ENCODE data around the gene HMHB1.

Gene HMHB1

DNA sequence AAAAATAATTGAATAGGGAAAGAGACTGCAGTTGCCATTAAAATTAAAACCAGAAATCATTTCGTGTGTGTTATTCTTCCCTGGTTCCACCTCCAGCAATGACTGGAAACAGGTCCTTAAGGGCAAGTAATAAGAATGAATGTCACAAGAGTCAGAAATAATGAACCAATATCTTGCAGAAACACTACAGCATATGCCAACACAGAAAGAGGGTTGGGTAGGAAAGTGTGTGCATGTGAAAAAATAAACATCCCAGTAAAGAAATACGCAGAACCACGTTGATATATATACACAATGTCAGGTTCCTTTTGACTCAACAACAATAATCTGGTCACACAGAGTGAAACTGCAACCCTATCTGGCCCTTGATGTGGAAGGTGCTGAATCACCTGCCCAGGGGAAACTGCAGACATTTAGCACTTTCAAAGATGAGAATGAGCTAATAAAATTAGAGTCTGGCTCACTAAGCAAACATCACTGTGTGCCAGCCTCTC, 15.0 kb downstream of the HMHB1 start:
- Mint-ChIP-seq H3K36me3 (no peaks in the 10 kb centered on the region), H3K27ac (no peak overlapping the region), H3K27me3 (no peaks in the 10 kb centered on the region), H3K4me1 (peaks cover 5% of the 10 kb centered on the region), H3K9me3 (no peaks in the 10 kb centered on the region), H3K4me3 (no peak overlapping the region)
- ATAC-seq: peak; percentile 44

DNA sequence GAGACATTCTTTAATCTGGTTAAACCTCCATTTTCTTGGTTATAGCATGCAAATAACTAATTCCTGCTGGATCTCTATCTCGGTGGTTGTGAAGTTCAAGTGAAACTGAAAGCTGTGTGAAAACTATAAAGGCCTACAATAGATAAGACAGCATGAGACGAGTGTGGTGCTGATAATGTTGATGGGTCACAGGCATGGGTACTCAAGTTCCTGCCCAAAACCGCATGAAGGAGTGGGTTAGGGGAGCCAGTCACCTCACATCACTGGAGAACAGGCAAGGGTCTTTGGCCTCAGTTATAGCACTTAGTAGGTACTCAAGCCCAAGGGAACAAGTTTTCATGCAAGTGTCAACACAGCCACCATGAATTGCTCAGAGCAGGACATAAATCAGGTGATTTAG, 16.7 kb downstream of the HMHB1 start:
- H3K4me3 Mint-ChIP-seq: no peak overlapping the region
- H3K4me1 Mint-ChIP-seq: peaks cover 5% of the 10 kb centered on the region
- no peaks in the 10 kb centered on the region for H3K27me3 Mint-ChIP-seq
- H3K36me3 Mint-ChIP-seq: no peaks in the 10 kb centered on the region
- no peak for ATAC-seq
- no peak overlapping the region for H3K27ac Mint-ChIP-seq
- H3K9me3 Mint-ChIP-seq: no peaks in the 10 kb centered on the region

DNA sequence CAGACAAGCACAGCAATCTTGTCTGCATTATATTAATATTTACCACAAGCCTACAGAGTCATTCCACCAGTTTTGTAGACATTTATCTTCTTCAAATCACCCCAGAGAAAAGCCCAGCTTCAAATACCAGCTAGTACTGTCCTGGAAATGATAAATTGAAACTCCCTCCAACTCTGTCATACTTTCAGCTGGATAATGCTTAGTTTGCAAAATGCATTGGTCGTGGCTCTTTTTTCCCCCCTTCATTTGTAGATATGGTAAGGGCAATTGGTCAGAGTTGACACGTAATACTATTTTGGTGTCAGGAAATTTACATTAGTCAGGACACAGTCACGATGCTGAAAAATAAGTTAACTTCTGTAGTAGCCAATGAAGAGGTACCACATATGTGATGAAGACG, 21.2 kb downstream of the HMHB1 start:
- H3K27ac Mint-ChIP-seq: no peak overlapping the region
- H3K27me3 Mint-ChIP-seq: no peaks in the 10 kb centered on the region
- ATAC-seq: no peak
- H3K9me3 Mint-ChIP-seq: no peaks in the 10 kb centered on the region
- no peaks in the 10 kb centered on the region for H3K36me3 Mint-ChIP-seq
- no peak overlapping the region for H3K4me3 Mint-ChIP-seq
- H3K4me1 Mint-ChIP-seq: peaks cover 5% of the 10 kb centered on the region

DNA sequence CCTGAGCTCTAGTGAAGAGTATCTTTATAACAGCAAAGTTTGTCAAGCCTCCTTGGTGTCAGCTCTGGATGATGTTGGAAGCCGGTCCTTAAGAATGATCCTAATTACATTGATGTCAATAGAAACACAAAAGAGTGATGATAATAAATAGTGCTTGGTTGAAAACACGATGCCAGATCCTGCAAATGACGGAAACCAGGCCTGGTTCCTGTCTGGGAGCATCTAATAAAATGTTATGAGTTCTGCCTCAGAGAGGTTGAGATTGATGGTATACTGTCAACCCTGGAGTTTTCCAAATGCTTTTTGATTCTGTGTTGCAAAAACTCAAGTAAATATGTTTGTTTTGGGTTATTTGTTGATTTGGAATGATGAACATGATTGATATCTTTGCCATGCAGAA, 23.3 kb downstream of the HMHB1 start:
- Mint-ChIP-seq H3K9me3 (no peaks in the 10 kb centered on the region), H3K27ac (no peak overlapping the region), H3K4me1 (no peaks in the 10 kb centered on the region), H3K36me3 (no peaks in the 10 kb centered on the region), H3K27me3 (no peaks in the 10 kb centered on the region), H3K4me3 (no peak overlapping the region)
- ATAC-seq: no peak

DNA sequence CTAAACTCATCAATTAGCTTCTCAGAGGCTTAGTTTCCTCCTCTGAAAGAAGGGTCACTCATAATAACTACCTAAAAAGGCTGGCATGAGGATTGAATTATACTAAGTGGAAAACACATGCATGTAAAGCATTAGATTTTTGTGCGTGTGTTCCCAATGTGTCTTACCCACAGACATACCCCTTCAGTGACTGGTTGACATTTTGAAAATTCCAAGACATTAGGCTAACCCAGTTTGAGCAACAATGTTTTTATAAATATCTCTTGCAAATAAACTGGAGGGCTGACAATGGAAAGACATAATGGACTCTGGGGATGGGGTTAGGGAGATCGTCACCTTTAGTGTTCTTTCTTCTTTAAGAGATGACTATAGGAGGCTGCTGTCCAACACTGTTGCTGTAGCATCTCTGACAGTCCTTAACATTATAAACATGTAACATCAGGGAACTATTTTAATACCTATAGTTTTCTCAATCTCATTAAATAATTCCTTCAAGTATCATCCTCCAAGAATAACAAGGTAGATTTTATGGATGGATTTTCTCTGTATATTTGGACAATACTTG, 24.3 kb downstream of the HMHB1 start:
- Mint-ChIP-seq H3K27ac (no peak overlapping the region), H3K9me3 (no peaks in the 10 kb centered on the region), H3K36me3 (no peaks in the 10 kb centered on the region), H3K4me3 (no peak overlapping the region), H3K4me1 (no peaks in the 10 kb centered on the region), H3K27me3 (no peaks in the 10 kb centered on the region)
- ATAC-seq: no peak

DNA sequence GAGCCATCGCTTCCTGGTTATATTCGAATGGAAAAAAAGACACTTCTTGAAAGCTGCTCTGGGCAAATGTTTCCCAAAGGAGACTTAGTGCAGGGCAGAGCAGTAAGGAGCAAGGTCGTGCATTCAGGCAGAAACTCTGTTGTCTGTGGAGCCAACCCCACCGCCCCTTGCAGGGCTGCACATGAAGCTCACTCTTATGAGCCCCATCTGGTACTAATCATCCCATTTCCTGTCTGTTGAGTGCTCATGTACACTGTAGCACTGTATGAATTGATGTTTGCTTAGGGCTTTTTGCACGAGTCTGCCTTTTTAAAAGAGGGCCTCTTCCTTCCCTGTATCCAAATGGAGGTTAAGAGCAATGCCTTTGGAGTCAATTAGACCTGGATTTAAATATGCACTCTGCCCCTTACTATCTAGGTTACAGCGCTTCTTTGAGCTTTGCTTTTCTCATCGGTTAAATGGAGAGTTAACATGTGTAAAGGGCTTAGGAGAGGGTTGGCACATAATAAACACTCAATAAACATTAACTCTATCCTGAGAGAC, 25.4 kb downstream of the HMHB1 start:
- H3K4me1 Mint-ChIP-seq: no peaks in the 10 kb centered on the region
- H3K9me3 Mint-ChIP-seq: no peaks in the 10 kb centered on the region
- no peak overlapping the region for H3K4me3 Mint-ChIP-seq
- H3K36me3 Mint-ChIP-seq: no peaks in the 10 kb centered on the region
- no peak overlapping the region for H3K27ac Mint-ChIP-seq
- H3K27me3 Mint-ChIP-seq: no peaks in the 10 kb centered on the region
- no peak for ATAC-seq

DNA sequence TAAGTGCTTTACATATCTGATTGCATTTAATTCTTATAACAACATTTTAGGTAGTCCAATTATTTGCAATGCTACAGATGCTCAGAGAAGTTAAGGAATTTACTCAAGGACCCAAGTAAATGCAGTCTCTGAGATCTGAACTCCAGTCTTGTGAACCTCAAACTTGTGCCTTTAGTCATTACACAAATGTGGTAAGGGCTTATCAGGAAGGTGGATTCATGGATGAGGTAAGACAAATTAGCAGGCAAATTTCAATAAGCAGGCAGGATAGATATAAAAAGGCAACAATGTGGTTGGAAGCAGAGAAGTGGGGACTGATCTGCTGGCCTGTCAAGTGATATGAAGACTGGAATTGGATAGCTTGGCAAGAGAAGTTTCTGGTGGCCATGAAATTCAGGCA, 29.5 kb downstream of the HMHB1 start:
- no peaks in the 10 kb centered on the region for H3K36me3 Mint-ChIP-seq
- no peaks in the 10 kb centered on the region for H3K4me1 Mint-ChIP-seq
- H3K27ac Mint-ChIP-seq: no peak overlapping the region
- ATAC-seq: no peak
- H3K4me3 Mint-ChIP-seq: no peak overlapping the region
- no peaks in the 10 kb centered on the region for H3K9me3 Mint-ChIP-seq
- H3K27me3 Mint-ChIP-seq: peaks cover 8% of the 10 kb centered on the region

DNA sequence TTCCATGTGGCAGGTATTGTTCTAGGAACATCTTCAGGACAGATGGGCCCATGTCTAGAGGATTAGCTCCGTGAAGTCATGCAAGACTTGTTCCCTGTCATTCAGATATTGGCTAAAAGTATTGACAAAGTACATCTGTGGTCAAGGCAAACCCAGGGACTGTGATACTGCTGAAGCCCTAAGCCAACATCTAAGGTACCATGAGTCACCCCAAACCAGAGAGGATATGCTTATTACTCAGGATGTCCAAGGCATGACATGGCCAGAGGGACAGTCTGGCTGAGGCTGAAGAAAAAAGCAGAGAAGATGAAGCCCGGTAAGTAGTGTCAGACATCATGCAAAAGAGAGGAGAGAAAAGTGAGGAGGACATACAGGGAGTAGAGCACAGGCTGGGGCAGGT, 31.0 kb downstream of the HMHB1 start:
- H3K9me3 Mint-ChIP-seq: no peaks in the 10 kb centered on the region
- no peak for ATAC-seq
- no peak overlapping the region for H3K27ac Mint-ChIP-seq
- H3K4me3 Mint-ChIP-seq: no peak overlapping the region
- H3K27me3 Mint-ChIP-seq: peaks cover 8% of the 10 kb centered on the region
- H3K36me3 Mint-ChIP-seq: no peaks in the 10 kb centered on the region
- H3K4me1 Mint-ChIP-seq: no peaks in the 10 kb centered on the region

DNA sequence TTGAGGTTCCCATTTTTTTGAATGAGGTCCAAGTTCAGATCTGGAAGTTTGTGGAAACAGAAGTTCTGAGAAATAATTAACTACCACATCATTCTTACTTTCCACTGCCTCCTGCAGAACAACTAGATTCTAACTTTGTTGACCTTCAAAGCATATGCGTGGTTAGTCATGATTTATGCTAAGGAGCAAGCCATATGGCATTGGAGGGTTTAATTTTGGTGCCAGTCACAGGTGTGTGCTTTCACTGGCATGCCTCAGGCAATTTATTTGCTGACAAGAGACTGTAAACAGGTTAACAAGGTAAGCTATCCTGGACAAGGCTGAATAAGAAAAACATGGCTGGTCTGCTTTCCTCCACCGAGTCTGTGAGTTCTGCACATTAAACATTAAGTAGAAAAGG, 31.5 kb downstream of the HMHB1 start:
- Mint-ChIP-seq H3K4me1 (no peaks in the 10 kb centered on the region), H3K27me3 (peaks cover 11% of the 10 kb centered on the region), H3K36me3 (no peaks in the 10 kb centered on the region), H3K4me3 (no peak overlapping the region), H3K27ac (no peak overlapping the region), H3K9me3 (no peaks in the 10 kb centered on the region)
- ATAC-seq: no peak

DNA sequence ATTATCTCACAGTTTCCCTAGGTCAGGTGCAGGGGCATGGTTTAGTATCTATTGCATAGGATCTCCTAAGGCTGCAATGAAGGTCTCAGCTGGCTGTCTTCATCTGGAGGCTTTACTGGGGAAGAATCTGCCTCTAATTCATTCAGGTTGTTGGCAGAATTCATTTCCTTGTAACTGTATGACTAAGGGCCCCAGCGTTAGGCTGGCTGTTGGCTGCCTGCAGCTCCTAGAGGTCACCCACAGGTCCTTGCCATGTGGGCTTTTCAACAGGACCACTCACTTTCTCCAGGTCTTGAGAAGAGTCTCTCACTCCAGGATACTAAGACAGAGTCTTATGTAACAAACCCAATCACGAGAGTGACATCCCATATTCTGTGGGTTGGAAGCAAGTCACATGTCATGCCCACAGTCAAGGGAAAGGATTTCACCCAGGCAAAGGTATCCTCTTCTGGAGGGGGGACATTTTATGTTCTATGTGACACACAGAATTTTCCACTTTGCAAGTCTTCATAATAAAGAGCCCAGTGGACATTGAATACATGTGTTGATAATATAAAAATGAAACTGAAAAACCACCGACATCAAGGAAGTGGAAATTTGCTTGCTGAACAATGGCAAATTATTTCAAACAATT, 38.2 kb downstream of the HMHB1 start:
- peak; percentile 45 for ATAC-seq
- H3K36me3 Mint-ChIP-seq: no peaks in the 10 kb centered on the region
- H3K4me3 Mint-ChIP-seq: no peak overlapping the region
- no peaks in the 10 kb centered on the region for H3K9me3 Mint-ChIP-seq
- H3K27ac Mint-ChIP-seq: no peak overlapping the region
- H3K4me1 Mint-ChIP-seq: peaks cover 5% of the 10 kb centered on the region
- peaks cover 7% of the 10 kb centered on the region for H3K27me3 Mint-ChIP-seq

DNA sequence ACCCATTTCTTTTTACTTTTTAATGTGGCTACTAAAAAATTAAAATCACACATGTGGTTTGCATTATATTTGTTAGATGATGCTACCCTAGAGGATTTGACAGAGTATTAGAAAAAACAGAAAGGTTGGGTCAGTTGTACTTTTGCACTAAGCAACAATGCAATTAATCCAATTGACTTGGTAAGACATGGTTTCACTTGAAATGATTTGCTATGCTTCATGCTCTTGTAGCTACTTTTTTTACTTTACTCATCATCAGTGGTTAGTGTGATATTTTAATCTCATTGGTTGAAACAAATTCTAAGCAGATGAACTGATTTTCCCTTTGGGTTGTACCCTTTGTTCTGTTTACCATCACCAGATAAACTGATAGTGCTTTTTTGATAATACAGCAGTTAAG, 39.4 kb downstream of the HMHB1 start:
- no peaks in the 10 kb centered on the region for H3K9me3 Mint-ChIP-seq
- peaks cover 5% of the 10 kb centered on the region for H3K4me1 Mint-ChIP-seq
- no peak for ATAC-seq
- no peak overlapping the region for H3K4me3 Mint-ChIP-seq
- H3K27ac Mint-ChIP-seq: no peak overlapping the region
- H3K36me3 Mint-ChIP-seq: no peaks in the 10 kb centered on the region
- peaks cover 7% of the 10 kb centered on the region for H3K27me3 Mint-ChIP-seq

DNA sequence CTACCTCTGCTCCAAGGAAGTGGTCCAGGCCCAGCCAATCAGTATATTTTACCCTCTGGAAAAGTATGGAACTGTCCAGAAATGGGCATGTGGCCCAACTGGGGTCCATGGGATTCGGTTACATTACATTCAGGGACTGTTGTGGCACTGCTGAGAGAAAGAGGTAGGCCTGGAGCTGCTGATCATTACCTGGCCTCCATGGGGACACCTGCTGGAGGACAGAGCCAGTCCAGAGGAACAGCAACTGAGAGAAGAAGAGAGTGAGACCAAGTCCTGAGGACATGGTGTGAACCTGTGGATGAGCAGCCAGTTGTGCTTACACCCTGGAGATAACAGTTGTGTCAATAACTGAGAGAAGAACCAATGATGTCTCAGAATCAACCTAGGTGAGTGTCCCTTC, 48.2 kb downstream of the HMHB1 start:
- Mint-ChIP-seq H3K27ac (no peak overlapping the region), H3K27me3 (no peaks in the 10 kb centered on the region), H3K36me3 (no peaks in the 10 kb centered on the region), H3K4me3 (no peak overlapping the region), H3K9me3 (no peaks in the 10 kb centered on the region), H3K4me1 (peaks cover 6% of the 10 kb centered on the region)
- ATAC-seq: peak; percentile 54

DNA sequence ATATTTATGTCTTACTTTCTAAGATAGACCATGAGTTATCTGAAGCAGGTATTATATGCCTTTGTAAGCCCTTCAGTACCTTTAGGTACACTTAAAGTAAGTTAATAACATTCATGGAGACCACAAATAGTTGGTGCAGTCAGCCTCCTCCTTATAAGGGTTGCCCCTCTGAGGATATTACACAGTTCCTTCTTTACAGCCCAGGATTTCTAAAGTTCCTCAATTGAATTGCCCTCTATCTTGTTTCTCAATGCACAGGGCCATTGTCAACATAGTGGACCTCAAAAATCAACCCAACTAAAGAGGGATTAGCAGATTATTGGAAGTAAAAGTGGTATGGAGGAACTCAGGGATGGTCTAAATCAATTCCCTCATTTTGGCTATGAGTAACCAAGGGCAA, 50.3 kb downstream of the HMHB1 start:
- no peak for ATAC-seq
- Mint-ChIP-seq H3K36me3 (no peaks in the 10 kb centered on the region), H3K27ac (no peak overlapping the region), H3K4me3 (no peak overlapping the region), H3K27me3 (no peaks in the 10 kb centered on the region), H3K4me1 (peaks cover 6% of the 10 kb centered on the region), H3K9me3 (peaks cover under 1% of the 10 kb centered on the region)

DNA sequence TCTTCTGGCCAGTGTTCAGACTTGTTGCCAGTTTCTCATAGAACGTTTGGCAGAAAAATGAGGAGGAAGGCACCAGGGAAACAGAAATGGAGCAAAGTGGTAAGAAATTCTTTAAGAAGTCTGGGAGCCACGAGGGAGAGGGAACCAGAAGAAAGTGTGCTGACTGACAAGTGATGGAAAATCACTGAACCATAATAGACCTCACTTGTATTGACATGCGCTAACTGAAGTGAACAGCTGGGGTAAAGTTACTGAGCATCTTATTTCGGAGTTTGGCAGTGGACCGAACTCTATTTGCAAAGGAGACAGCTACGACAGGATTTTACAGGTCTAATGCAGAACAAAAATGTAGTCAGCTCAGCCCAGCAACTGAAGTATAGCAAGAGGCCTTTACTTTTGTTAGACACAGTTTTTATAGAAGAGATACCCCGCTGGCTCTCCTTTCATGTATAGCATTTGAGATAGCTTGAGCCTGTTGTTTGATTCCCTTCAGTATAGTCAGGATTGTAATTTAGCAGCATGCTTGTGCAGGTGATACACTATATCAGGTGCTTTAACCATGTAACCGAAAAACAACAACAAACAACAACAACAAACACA, 53.6 kb downstream of the HMHB1 start:
- H3K4me3 Mint-ChIP-seq: no peak overlapping the region

More for the DNA sequence above, 53.6 kb downstream of the HMHB1 start:
- Mint-ChIP-seq H3K36me3 (no peaks in the 10 kb centered on the region), H3K4me1 (peaks cover 6% of the 10 kb centered on the region), H3K9me3 (peaks cover 2% of the 10 kb centered on the region), H3K27me3 (peaks cover 8% of the 10 kb centered on the region), H3K27ac (no peak overlapping the region)
- no peak for ATAC-seq
